K562 treated with DMSO at 1 percent for 48 hours (cell line): ENCODE data around the gene FXYD2. TPM values are rescaled to one million over a fixed set of nuclear protein-coding genes. Genes with fewer than 3 reads are reported as not detected.

Experiments
- total RNA-seq: library from RNA; unstranded; fragments of 300-600 nt; gene quantifications from 2 replicates; pipeline ENCODE4 v1.2.3, GENCODE V29; 2022; ENCODE audit warnings: low replicate concordance; ENCODE audit errors: extremely low read depth

FXYD2 gene
- not detected in 2 replicates for total RNA-seq

GRCh38 chr11:117824571-117825537, at the start of gene FXYD2:
Gene FXYD2 (minus strand): TSS chr11:117824744. CDS start chr11:117824678, 66 bp downstream.

GRCh38 chr11:117796872-117797529, 27.5 kb downstream of the FXYD2 start, which contains the start of gene DSCAML1:
Gene DSCAML1 (minus strand): TSS chr11:117797216. CDS start chr11:117797079, 137 bp downstream.

Other genes with a start within 250 kb of the FXYD2 start
- gene DSCAML1, start 27.5 kb downstream of the FXYD2 start, total RNA-seq: not detected in 2 replicates
- not detected in 2 replicates for gene FXYD6, start 51.9 kb upstream of the FXYD2 start, total RNA-seq
- not detected in 2 replicates for gene TMPRSS13, start 104.7 kb upstream of the FXYD2 start, total RNA-seq
- not detected in 2 replicates for gene IL10RA, start 161.7 kb upstream of the FXYD2 start, total RNA-seq